Fibroblast of skin of right quadriceps (primary cell): ENCODE results near the gene MRPS11.
"Not testable (repeated sequence)": the region's sequence is repeated elsewhere in the genome, so short reads cannot be mapped to it uniquely, and the experiment has no call there.

Experiments
- DNase-seq: peaks from one replicate; pipeline ENCODE4 v3.0.0-alpha.2; 2013

The MRPS11 gene

DNA sequence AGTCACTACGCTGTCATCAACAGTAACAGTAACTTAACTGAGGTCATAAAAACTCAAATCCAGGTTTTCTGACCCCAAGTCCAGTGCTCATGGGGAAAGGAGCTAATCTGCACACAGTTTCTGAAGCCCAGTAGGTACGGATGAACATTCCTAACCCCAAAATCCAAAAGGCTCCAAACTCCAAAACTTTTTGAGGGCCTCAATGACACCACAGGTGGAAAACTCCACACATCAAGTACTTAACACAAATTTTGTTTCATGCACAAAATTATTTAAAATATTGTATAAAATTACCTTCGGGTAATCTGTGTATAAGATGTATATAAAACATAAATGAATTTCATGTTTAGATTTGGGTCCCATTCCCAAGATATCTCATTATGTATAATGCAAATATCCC is 10.8 kb upstream of the MRPS11 start:
- no peak for DNase-seq

DNA sequence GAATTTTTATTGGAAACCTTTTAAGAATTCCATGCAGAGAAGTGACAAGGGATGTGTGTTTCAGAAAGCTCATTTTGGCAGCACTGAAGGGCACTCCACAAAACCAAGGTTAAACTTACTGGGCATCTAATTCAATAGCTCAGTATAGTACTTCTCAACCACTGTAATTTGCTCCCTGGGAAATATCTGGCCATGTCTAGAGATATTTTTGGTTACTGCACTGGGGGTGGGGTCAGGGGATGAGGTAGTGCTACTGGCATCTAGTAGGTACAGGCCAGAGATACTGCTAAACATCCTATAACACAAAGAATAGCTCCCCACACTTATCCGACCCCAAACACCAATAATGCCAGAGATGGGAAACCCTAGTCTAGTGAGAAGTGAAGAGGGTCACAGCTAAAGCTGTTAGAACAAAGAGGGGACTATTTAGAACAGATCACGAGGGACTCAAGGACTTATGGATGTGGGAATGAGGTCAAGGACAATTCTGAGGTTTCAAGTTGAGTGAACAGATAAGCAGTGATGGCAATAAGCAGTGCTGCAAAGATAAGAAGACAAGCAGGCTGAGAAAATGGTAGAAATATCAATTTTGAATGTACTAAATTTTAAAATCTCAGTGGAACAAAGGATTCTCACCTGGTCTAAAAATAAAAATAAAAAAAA is 3.5 kb upstream of the MRPS11 start:
- no peak for DNase-seq

DNA sequence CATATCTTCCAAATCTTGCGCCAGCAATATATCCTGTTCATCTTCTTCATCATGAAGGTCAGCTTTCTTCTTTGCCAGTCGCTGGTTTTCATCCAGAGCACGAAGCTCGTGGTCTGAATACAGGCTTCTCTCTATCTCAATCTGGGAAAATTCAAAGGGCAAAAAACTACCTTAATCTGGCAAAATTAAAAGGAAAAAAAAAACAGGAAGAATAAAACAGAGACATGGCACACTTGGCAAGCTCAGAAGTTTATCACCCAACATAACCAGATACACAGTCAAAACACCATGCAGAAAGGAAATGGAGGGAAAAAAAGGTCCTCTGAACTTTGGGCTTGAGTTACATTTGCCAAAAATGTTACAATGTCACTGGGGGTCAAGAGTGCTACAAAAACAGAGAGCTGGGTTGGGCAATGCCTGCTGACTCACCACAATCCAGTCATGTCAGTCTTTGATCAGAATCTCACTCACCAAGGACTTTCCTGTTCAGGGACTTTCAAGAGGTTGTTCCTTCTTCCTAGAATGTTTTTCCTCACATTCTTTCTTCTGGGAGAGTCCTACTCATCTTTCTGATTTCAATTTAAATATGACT is 1.8 kb upstream of the MRPS11 start:
- DNase-seq, result peak; percentile 21

DNA sequence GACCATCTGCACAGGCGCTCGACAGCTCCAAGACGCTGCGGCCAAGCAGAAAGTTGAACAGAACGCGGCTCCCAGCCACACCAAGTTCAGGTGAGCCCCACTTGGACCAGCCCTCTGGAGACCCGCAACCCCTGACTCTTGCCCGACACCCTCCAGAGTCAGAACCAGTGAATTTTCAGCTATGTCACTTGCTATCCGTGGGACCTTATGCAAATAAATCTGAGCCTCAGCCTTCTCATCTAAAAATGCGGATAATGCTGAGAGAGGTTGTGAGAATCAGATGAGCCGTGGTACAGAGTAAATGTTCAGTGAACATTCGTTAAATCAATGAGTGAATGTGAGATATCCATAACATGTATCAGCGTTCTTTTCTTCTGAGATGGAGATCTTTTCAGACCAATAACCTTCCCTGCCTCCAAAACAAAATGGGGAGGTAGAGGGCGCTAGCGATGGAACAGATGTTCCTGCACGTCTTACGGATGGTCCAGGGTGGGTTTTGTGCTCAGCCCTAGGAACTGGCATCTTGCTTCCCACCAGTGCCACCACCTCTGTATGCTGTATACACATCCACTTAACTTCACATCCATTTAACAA is 524 bp downstream of the MRPS11 start:
- DNase-seq, result no peak

DNA sequence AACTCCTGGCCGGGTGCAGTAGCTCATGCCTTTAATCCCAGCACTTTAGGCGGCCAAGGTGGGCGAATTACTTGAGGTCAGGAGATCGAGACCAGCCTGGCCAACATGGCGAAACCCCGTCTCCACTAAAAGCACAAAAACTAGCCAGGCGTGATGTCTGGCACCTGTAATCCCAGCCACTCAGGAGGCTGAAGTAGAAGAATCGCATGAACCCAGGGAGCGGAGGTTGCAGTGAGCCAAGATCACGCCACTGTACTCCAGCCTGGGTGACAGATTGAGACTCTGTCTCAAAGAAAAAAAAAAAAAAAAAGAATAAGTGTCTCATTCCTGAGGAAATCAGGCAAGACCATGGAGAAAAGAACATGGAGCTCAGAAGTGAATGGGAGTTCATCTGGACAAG is 1.2 kb downstream of the MRPS11 start:
- not testable (repeated sequence) for DNase-seq

DNA sequence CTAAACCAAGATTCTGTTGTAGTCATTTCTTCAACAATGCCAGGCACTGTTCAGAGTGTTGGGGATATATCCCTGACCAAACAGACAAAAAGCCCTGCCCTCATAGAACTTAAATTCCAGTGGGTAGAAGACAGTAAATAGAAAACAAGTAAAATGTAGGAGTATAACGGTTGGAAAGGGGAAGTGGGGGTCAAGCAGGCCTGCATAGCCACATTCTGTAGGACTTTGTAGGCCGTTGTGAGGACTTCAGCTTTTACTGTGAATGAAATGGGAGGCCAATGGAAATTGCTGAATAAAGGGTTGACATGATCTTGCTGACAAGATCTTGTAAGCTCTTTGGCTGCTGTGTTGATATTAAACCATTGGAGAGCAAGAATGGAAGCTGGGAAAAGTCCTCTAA is 1.8 kb downstream of the MRPS11 start:
- no peak for DNase-seq

DNA sequence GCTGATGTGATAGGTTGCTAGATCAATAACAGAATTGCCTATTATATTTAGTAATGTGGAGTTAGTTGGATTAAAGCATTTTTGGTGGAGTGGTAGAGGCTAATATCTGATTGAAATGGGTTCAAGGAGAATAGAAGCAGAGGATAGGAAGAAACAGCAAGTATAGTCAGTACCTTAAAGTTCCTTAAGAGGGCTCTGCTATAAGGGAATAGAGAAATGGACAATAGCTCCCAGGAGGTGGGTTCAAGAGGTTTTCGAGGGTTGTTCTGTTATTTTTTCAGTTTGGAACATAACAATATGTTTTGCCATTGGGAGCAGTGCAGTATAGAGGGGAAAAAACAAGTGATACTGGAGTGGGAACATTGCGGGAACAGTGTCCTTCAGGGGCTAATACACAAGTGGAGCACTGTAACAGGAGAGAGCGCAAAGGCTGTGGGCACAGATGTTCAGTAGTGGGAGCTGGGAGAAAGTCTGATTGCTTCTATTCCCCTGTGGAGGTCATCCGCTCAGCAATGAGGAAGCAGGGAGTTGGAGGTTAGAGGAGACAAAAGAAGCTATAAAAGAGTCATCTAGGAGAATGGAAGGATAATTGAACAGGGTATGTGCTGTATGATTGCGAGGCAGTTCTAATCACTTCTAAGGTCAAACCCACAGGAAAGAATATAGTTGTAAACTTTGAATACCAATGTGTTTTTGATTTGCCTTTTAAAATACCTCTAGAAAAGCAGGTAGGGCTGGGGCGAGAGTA is 3.3 kb downstream of the MRPS11 start:
- no peak for DNase-seq

DNA sequence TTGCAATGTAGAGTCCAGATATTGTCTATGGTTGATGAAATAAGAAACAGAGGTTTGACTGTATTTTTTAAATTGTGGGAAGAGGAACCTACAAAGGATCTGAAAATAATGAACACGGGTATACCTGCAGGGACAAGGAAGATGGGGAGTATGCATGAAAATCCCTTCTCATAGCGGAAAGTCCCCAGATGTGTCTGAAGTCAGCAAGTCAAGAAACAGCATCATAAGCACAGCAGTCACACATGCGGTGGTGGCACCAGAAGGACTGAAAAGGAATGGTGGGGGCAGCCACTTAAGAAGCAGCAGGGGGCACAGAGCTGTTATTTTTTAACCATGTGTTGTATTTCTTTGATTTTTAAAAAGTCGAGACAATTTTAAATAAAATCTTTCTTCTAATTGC is 4.7 kb downstream of the MRPS11 start:
- no peak for DNase-seq

DNA sequence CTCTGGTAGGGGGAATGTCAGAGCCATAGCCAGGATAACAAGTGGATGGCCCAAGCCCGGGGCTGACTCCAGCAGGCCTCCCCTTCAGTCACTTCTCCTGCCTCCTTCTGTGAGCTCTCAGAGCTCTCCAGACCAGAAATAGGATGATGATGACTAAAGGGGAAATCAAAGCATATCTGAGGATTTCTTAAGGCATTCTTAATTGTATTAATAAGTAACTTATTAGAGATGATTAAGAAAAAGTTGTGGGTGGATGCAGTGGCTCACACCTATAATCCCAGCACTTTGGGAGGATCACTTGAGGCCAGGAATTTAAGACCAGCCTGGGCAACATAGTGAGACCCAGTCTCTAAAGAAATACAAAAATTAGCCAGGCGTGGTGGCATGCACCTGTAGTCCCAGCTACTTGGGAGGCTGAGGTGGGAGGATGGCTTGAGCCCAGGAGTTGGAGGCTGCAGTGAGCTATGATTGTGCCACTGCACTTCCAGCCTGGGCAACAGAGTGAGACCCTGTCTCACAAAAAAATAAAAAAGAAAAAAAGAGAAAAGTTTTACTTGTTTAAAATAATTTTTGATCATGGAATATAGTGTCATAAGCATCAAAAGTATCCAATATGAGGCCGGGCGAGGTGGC is 6.3 kb downstream of the MRPS11 start:
- not testable (repeated sequence) for DNase-seq

DNA sequence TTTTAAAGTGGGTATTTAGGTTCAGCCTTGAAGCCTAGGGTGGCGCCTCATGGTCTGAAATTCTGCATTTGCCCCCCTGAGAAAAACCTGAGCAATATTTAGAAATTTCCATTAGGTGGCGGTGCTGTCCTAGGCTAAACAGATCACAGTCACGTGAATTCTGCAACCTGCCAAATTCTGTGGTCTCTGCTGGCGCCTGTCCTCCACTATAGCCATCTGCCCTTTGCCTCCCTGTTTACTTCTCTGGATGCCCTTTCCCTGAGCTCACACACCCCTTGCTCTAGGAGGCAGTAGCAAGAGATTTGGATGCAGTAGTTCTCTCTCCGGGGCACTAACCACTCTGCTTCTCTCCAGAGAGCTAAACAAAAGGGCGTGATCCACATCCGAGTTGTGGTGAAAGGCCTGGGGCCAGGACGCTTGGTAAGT is 9.1 kb downstream of the MRPS11 start:
- DNase-seq, result peak; percentile 33

DNA sequence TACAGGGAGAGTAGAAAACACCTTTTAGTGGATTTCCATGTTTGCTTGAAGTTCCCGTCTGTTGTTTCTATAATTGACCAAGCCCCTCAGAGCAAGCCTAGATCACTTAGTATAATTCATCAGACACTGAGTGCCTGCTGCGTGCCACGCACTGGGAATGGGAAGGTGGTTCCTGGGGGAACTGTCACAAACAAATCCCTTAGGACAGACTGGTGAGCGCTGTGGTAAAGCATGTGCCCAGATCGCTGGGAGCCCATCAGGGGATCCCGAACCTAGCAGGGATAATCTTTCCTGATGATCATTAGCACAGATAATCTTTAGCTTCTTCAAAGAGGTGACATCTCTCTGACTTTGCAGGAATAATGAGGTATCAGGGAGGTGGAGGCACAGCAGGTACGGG is 9.6 kb downstream of the MRPS11 start:
- DNase-seq, result no peak

DNA sequence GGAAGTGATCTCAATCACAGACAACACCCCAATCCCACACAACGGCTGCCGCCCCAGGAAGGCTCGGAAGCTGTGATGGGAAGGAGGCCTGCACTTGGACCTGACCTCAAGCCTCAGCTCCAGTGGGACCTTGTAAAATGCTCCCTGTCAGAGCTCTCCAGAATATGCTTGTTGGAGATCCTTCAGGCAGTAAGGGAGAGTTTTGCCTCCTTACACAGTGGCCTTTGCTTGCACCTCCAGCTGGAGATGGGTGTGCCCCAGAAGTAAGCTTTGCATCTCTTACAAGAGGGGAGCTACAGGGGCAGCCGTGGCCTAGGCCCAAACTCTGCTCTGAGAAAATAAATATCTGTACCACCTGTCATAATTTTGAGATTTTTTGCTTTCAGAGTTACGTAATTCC is 10.4 kb downstream of the MRPS11 start:
- DNase-seq, result no peak

DNA sequence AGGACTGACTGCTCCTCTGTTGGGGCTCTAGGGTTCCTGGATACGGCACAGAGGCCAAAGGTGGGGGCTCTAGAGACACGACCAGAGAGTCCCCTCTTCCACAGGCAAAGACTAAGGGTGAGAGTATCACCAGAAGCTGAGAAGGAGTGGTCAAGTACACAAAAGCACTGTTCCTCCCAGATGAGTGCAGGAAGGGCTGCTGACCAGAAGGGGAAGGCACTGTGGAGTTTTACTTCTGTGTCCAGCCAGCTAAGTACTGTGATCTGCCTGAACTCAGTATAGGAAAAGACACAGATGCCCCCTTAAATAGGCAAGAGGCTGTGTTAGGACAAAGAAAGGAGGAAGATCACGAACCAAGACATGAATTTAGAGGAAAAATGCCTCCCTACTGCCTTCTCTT is 11.7 kb downstream of the MRPS11 start:
- no peak for DNase-seq

DNA sequence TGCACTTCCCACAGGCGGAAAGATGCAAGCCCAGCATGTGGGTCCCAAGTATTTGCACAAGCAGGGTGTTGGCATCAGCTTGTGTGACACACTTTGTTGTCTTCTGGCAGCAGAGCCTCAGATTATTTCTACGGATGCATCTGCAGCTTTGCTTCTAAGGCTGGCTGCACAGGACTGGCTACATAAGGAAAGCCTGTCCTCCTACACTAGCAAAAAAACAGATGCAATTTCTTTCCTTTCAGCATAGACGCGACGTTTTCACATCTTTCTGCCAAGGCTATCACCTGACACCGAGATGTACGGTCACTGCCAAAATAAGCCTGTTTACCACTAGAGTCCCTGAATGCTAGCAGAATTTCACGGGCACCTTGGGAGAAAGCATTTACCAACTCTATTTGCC is 13.5 kb downstream of the MRPS11 start:
- DNase-seq, result no peak

DNA sequence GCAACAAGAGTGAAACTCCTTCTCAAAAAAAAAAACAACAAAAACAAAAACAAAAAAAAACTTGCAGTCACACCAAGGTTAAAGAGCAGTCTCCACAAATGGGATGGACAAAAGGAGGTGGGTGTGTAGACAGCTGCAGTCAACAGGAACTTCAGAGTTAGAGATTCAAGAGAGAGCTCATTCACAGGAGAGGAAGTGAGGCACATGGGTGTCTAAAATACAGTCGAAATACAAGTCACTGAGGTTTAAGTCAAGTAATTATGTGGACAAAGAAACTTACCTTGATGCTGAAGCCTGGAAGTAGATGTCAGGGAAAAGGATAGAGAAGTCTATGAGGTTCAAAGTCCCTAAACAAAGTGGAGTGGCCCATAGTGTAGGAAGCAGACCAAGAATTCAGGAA is 14.8 kb downstream of the MRPS11 start:
- no peak for DNase-seq

DNA sequence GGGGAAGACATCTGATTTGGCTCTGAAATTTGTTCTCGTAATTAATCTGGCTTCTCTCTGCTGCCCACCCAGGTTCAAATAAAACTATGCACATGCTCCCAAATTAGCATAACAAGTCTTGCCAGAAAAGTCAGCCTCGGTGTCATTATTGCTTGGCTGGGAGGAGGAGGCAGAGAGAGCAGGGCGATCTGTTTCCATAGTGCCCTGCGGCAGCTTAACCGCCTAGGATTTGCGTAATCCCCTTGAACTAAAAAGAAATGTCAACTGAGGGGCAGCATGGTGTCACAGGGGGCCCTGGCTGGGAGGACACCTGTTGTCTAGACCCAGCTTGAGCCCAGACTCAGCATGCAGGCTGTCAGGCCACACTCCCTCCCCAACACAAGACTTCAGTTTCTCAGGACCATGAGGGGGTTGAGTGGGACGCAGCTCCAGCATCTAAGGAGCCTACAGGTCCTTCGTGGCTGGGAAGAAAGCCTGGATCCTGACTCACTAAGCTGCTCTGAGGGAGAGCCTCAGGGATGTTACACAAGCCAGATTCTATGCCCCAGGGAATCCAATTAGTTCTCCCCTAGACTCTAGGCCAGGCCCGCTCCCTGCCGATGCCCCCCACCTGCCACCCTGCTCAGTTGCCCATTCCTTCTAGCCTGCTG is 17.3 kb downstream of the MRPS11 start:
- peak; percentile 43 for DNase-seq

DNA sequence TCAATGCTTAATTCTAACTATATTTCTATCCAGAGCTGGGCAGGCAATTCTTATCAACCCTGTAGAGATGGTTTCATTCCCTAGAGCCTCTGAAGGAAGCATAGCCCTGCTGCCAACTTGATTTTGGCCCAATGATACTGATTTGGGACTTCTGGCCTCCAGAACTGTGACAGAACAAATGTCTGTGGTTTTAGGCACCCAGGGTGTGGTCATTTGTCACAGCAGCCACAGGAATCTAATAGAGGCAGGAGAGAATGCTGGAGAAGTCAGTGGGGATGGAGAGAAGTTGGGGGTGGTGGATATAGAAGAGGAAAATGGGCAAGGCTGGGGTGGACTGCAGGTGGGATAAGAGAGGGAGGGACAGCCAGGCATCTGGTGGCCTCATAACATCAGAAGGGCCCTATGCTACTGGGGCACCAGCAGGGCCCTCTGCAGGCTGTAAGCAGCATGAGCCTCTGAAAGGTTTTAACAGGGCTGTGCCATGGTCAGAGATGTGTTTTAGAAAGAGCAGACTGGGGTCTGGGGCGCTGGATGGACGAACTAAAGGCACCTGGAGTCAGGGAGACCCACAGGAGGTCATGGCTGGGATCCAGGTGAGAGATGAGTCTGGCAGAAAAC is 19.8 kb downstream of the MRPS11 start:
- DNase-seq, result no peak

DNA sequence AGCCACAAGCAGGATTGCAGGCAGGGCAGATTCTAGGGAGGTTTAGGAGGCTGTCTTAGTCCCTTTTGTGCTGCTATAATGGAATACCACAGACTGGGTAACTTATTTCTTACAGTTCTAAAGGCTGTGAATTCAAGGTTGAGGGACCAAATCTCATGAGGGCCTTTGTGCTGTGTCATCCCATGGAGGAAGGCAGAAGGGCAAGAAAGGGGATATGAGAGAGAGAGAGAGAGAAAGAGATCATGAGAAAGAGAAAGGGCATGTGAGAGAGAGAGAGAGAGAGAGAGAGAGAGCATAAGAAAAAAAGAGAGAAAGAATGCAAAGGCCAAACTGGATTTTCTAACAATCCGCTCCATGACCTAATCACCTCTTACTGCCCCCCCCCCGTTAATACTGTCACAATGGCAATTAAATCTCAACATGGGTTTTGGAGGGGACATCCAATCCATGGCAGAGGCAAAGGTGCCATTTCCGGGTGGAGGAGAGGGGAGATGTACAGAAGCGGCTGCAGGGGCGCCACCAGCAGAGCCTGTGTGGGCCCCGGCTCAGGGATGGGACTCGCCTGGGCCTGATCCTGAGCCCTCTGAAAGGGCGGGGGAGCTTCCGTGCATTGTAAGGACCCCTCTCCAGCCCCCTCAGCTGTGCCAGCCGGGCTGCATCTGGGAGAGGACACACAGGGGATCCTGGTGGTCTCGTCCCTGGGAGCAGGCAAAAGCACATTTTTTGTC is 20.5 kb downstream of the MRPS11 start:
- DNase-seq, result no peak

DNA sequence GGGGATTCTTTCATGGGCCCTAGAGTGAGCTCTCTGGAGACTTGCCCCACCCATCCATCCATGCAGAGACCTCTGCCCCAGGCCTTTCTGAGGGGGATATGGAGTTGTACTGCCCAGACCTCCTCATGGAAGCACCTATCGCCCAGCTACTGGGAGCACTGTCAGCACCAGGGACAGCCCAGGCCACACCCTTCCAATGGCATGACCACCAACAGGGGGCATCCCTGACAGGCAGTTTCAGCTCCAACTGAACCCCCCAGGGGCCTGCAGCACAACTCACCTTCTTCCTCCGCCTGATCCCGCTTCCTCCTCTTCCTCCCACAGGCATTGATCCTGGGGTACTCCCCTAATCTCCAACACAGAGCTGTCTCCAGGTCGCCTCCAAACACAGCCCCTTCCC is 21.8 kb downstream of the MRPS11 start:
- no peak for DNase-seq

DNA sequence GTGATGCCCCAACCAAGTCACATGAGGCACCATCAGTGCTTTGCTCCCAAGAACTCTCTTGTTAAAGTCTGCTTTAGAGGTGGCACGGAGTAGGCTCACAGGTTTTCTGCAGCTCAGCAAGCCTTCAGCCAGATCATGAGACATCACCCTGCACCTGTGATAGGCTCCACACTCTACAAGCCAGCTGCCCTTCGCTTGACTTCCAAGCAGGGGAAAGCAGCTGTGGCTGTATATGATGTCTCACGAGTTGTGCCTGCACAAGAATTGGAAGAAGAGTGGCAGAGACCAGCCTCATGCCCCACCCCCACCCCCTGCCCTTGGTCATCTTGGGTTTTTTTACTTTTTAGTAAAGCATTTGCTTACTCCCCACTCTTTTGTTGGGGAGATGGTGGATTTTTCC is 22.5 kb downstream of the MRPS11 start:
- no peak for DNase-seq

DNA sequence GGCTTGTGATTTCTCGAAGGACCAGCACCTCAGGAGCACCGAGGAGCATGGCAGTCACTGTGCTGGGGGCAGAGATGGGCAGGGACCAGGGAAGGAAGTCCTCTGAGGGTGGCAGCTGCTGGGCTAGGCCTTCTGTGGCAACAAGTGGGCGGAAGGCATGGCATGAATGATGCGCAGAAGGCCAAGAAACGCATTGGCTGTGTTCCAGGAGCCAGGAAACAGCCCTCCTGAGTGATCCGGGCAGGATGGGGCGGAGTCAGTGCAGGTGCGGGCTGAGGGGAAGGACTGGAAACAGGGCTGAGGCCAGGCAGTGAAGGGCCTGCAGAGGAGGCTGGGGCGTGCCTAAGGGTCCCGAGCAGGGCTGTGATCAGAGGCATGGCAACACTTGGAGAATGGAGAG is 23.6 kb downstream of the MRPS11 start:
- DNase-seq, result no peak

DNA sequence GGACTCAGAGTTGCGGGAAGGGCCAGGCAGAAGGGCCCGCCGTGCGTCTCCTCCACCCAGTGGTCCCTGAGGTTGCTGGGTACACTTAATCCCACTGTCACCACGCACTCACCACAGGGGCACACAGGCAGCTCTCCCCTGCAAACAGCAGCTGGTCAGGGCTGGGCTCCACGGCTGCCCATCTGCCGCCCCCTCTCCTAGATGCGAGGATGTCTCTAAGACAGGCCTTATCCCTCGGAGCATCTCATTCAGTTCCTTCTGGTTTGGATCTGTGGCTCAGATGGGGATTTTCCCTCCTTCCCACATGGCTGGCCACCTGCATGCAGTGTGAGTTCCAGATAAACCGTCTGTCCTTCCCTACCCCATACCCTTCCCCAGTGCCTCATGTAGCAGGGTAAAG is 26.3 kb downstream of the MRPS11 start:
- DNase-seq, result no peak
